Thyroid gland (tissue), 4 donors: ENCODE measurements around the gene ITIH2.

ENCODE experiments used
- CTCF ChIP-seq, 6 experiments: fragments of 200-600 bp in 3 of 6; fragments of 450-650 bp in 3 of 6; sonication (generic) in 3 of 6; IDR thresholded peaks; one replicate each; pipeline ENCODE4 v1.5.1; 2016 to 2019; ENCODE audit warnings: antibody characterized with exemption in 6 of 6, mild to moderate bottlenecking in 2 of 6, inconsistent platforms in 1 of 6, moderate library complexity in 1 of 6
- POLR2A ChIP-seq, 2 donors: fragments of 450-650 bp; IDR thresholded peaks; one replicate each; pipeline ENCODE4 v1.6.1; 2017; ENCODE audit warnings: antibody characterized with exemption in 2 of 2, mild to moderate bottlenecking in 2 of 2, moderate library complexity in 1 of 2

DNA sequence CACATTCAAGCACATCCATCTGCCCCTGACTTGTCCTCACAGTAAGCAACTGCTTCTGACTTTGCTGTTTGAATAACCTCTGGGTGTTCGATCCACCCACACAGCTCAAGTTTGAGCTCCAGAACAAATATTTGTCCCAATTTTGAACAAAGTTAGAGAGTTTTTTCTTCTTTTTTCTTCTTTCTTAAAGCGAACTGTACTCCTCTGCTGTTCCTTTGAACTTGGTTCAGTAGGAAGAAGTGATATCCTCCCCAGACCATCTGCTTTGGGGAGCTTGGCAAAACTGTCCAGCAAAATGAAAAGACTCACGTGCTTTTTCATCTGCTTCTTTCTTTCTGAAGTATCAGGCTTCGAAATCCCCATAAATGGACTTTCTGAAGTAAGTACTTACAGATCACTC, at the start of gene ITIH2:
- TF ChIP-seq CTCF (IDR thresholded peaks at IDR 0.05), result no peak
- no peak for TF ChIP-seq POLR2A (IDR thresholded peaks at IDR 0.05)
